ENCODE results near the gene LAMC1.

- TF ChIP-seq CTCF (IDR thresholded peaks at IDR 0.05) (no peak), POLR2A (IDR thresholded peaks at IDR 0.05) (no peak)
Observed at GRCh38 chr1:183142171-183142570, 119.0 kb downstream of the LAMC1 start.

Data from uterus (tissue), 2 donors.